Activated CD8-positive, alpha-beta memory T cell treated with anti-CD3 and anti-CD28 coated beads, Interleukin-2, amount 50 U/mL, for 24 hours (primary cell): ENCODE results near the gene LRP1B.
"Not testable (repeated sequence)": the region's sequence is repeated elsewhere in the genome, so short reads cannot be mapped to it uniquely, and the experiment has no call there.

Experiments used
- DNase-seq: peaks from one replicate; pipeline ENCODE4 v3.0.0-alpha.2; 2020; ENCODE audit errors: extremely low read depth

LRP1B gene

GRCh38 chr2:140698636-140699035, 1432.2 kb downstream of the LRP1B start:
- no peak for DNase-seq

GRCh38 chr2:140696449-140696848, 1434.4 kb downstream of the LRP1B start:
- no peak for DNase-seq

- no peak for DNase-seq
These were observed 1435.7 kb downstream of the LRP1B start for GRCh38 chr2:140695155-140695554.

GRCh38 chr2:140687825-140688224, 1443.0 kb downstream of the LRP1B start:
- DNase-seq: no peak

- DNase-seq: no peak
These were observed 1447.2 kb downstream of the LRP1B start for GRCh38 chr2:140683658-140684057.

DNA sequence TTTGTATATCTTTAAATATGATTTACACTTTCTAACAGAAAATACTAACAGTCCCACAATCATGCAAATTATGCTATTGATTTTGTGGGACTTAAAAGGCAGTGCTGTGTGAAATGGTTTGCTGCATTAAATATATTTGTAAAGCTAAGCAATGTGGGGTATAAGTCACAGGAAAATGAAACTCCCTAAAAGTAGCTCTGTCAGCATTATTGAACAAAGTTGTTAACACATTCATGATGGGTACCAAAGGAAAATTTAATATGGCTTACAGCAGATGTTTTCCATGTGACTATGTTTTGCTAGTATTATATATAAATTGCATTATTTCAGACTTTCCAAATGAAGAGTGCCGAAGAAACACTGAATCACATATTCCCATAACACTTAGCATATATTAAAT, 1450.0 kb downstream of the LRP1B start:
- DNase-seq: no peak

DNA sequence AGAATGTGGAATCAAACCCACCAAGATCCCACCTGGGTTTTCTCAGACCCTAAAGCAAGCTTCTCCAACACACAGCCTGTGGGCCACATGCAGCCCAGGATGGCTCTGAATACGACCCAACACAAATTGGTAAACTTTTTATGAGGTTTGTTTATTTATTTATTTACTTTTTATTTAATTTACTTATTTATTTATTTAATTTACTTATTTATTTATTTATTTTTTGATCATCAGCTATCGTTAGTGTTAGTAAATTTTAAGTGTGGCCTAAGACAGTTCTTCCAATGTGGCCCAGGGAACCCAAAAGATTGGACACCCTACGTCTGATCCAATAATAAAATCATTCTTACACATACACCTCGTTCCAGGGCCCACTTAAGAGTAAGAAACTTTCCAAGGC, 1451.1 kb downstream of the LRP1B start:
- DNase-seq: no peak

- DNase-seq: no peak
These were observed 1460.9 kb downstream of the LRP1B start for GRCh38 chr2:140669911-140670310.

GRCh38 chr2:140667203-140667602, 1463.6 kb downstream of the LRP1B start:
- DNase-seq: no peak

- DNase-seq: no peak
These were observed 1468.3 kb downstream of the LRP1B start for GRCh38 chr2:140662504-140662903.

DNA sequence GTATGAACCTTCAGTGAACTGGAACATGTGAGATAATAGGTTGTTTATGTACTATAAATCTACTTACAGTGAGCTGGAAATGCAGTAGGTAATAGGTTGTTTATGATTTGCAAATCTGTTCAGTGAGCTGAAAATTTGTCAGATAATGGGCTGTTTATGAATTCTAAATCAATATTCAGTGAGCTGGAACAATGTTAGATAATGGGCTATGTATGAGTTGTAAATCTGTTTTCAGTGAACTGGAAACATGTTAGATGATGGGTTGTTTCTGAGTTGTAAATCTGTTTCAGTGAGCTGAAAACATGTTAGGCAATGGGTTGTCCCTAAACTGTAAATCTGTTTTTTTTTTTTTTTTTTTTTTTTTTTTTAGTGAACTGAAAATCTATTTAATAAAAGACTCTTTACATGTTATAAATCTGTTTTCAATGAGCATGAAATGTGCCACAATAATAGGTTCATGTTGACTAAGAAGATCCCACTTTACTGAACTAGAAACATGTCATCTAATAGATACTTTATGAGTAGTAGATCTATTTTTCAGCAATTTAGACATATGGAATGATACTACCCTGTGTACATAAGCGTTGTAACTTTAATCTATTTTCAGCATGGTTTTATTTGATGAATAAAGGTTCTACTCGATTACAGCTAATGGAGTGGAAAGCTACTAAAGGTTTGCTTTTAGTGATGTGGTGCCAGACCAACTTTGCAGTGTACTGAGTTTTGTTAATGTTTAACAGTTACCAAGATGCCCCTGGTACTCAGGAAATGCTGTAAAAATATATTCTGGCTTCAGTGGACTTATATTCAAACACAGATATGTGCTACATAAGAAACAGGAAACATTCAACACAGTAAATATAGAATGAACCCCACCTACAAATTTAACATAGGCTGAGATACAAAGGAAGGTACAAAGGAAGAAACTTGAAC, 1471.8 kb downstream of the LRP1B start:
- DNase-seq: no peak

GRCh38 chr2:140657657-140658056, 1473.2 kb downstream of the LRP1B start:
- DNase-seq: no peak

DNA sequence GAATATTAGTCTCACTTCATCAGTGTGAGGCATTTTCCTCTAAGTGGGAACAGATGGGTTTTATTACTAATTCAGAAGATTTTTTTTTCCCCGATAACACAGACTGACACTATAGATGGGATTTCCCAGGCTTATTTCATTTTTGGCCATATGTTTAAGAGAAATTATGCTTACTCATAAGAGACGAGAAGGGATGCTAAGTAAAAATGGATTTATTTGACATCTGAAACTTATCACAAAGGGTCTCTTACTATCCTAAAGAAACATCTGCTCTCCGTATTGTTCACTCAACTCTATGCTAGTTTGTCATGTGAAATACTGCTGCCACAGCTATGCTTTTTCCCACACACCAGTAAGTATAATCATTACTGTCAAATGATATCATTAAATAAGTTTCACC, 1476.3 kb downstream of the LRP1B start:
- no peak for DNase-seq

DNA sequence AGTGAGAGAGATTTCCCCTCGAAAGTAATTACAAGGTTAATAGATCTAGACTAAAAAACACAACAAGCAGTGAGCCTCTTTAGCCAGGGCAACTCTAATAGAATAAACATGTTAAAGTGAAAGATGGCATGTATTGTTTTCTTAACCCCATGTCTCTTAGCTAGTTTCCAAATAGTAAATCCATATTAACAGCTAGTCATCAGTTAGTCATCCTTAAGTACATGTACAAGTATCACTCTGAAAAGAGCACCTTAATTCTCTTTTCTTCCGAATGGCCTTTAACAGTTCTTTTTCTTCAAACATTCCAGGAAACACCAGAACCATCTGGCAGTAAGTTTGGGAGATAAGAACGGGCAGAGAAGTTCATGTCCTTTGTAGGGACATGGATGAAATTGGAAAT, 1480.0 kb downstream of the LRP1B start:
- no peak for DNase-seq

DNA sequence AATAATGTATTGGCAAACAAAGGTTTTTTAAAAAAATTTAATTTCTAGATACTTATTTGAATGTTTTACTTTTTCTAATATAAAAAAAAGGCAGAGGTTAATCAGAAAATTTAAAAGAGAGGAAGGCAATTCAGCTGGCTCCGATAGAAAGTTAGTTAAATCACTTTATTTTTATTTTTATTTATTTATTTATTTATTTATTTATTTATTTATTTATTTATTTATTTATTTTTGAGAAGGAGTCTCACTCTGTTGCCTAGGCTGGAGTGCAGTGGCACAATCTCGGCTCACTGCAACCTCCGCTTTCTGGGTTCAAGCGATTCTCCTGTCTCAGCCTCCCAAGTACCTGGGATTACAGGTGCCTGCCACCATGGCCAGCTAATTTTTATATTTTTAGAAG, 1480.7 kb downstream of the LRP1B start:
- DNase-seq: not testable (repeated sequence)

GRCh38 chr2:140648393-140648792, 1482.4 kb downstream of the LRP1B start:
- no peak for DNase-seq

- no peak for DNase-seq
These were observed 1487.0 kb downstream of the LRP1B start for GRCh38 chr2:140643761-140644187.

DNA sequence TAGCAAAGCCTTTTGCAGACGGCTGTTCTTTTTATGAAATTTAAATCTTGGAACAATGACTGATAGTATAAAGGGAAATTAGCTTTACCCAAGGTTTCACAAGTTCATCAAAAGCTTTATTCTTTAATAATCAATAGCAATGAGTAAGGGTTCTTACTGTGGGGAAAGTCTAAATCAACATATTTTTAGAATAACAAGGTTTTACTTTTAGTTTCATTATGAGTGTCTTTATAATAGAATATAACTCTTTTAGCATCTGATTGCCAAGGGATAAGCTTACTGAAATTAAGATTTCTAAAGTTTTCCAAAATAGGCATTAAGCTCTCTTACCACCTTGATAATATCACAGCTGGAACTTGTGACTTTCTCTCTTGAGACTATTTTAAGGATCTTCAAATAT, 1489.7 kb downstream of the LRP1B start:
- DNase-seq: no peak

DNA sequence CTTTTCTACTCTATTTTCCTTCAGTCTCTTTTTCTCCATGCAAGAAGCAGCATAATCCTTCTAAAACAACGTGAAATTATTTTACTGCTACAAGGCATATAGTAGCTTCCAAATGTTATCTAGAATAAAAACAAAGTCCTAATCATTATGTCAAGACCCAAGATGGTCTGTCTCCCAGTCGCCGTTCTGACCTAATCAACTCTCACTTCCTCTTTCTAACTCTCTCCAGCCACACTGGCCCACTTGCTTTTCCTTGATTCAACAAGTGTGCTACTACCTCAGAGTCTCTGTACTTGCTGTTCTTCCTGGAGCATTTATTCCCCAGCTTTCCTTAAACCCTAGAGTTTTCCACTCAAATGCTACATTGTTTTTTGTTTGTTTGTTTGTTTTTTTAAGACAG, 1491.2 kb downstream of the LRP1B start:
- no peak for DNase-seq

- no peak for DNase-seq
These were observed 1500.3 kb downstream of the LRP1B start for GRCh38 chr2:140630557-140630956.

GRCh38 chr2:140627885-140628284, 1502.9 kb downstream of the LRP1B start:
- no peak for DNase-seq

- DNase-seq: no peak
These were observed 1503.7 kb downstream of the LRP1B start for GRCh38 chr2:140627136-140627535.

GRCh38 chr2:140624200-140624599, 1506.6 kb downstream of the LRP1B start:
- DNase-seq: no peak
